ENCODE data around the gene BAHCC1. TPM values are rescaled to one million over a fixed set of nuclear protein-coding genes. Genes with fewer than 3 reads are reported as not detected.

The BAHCC1 gene
- total RNA-seq, 2 donors from 2014 or later = 12.5 to 26.3 TPM

DNA sequence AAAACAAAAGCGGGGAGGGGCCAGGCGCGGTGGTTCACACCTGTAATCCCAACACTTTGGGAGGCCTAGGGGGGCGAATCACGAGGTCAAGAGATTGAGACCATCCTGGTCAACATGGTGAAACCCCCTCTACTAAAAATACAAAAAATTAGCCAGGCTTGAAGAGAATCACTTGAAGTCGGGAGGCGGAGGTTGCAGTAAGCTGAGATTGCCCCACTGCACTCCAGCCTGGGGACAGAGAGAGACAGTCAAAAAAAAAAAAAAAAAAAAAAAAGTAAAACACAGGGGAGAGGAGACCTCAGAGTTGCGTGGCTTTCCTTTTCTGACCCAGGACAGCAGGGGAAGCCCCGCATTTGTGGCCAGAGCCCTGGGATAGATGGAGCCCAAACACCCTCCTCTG is 97.4 kb downstream of the BAHCC1 start:
- Histone ChIP-seq H3K27me3 (no peaks in the 10 kb centered on the region), H3K4me3 (no peak overlapping the region), H3K4me1 (no peaks in the 10 kb centered on the region), H3K9ac (ENCODE audit: low read depth in 2 of 2, low read length in 2 of 2) (no peak overlapping the region), H3K36me3 (no peaks in the 10 kb centered on the region), H3K27ac (no peak overlapping the region), H3K9me3 (no peaks in the 10 kb centered on the region)
- no peak for DNase-seq
- intact Hi-C loops (cut with DNase I) = no loop called here
- TF ChIP-seq, protein P1, sequence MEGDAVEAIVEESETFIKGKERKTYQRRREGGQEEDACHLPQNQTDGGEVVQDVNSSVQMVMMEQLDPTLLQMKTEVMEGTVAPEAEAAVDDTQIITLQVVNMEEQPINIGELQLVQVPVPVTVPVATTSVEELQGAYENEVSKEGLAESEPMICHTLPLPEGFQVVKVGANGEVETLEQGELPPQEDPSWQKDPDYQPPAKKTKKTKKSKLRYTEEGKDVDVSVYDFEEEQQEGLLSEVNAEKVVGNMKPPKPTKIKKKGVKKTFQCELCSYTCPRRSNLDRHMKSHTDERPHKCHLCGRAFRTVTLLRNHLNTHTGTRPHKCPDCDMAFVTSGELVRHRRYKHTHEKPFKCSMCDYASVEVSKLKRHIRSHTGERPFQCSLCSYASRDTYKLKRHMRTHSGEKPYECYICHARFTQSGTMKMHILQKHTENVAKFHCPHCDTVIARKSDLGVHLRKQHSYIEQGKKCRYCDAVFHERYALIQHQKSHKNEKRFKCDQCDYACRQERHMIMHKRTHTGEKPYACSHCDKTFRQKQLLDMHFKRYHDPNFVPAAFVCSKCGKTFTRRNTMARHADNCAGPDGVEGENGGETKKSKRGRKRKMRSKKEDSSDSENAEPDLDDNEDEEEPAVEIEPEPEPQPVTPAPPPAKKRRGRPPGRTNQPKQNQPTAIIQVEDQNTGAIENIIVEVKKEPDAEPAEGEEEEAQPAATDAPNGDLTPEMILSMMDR (IDR thresholded peaks at IDR 0.05) = no peak

DNA sequence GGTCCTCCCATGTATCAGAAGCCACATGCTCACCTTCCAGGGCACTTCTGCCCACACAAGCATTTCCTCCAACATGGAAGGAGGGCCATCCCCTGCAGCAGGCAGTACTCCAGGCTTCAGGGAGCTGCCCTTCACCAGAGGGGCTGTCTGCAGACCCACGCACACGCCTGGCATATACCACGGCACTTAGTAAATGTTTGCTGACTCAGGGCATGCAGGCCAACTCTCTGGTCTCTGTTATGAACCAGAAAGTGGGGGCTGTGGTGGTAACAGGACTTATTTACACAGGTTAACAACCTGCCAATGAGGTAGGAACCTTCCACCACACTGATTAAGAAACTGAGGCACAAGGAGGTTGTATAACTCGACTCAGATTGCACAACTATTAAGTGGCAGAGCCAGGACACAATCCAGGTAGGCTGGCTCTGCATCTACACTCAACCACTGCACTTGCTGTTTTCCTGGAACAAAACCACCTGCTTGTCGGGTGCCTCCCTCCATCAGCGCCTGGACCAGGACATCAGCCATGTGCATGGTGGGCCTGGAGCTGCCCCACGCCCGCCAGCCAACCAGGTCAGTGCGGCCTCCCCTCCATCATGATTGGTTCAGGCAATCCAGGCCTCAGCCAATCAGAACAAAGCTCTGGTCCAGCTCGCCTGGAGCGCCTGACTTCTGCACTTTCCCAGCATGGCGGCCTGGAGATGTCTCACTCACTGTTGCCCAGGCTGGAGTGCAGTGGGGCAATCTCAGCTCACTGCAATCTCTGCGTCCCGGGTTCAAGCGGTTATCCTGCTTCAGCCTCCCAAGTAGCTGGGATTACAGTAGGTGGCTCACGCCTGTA is 98.2 kb downstream of the BAHCC1 start:
- no peak for DNase-seq
- Histone ChIP-seq H3K27me3 (no peaks in the 10 kb centered on the region), H3K9ac (ENCODE audit: low read depth in 2 of 2, low read length in 2 of 2) (no peak overlapping the region), H3K27ac (no peak overlapping the region), H3K4me3 (no peak overlapping the region), H3K4me1 (no peaks in the 10 kb centered on the region), H3K9me3 (no peaks in the 10 kb centered on the region), H3K36me3 (no peaks in the 10 kb centered on the region)
- TF ChIP-seq, protein P1 (IDR thresholded peaks at IDR 0.05) = no peak
- intact Hi-C loops (cut with DNase I) = no loop called here

DNA sequence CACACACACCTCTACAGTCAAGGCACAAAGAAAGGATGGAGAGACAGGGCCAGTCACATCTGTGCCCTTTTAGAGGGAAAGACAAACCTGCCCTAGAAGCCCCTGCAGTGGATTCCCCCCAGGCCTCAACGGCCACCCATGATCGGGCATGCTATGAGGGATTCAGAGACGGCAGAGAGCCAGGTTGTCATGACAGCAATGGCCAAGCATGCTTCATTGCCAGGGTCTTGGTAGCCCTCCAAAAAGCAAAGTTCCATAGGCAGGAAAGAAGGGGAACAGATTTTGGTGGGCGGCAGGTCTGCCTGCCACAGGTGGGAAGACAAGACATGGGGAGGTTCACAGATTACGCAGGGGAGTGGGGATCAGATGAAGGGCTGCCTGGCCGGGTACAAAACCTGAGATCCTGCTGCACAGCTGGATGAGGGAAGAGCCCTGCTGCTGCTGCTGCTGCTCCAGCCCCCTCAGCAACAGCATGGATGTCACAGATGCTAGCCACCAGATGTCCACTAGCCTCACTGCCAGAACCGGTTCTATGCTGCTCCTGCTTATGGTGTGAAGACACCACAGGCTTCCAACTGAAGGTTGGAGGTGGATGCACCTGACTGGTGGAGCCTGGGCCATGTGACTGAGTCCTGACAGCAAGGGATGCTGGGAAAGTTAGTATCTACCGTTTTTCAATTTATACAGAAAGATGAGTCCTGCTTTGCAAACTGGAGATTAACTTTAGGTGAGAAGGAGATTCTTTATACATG is 99.5 kb downstream of the BAHCC1 start:
- no peaks in the 10 kb centered on the region for H3K4me1 ChIP-seq
- no peaks in the 10 kb centered on the region for H3K9me3 ChIP-seq
- H3K9ac ChIP-seq (ENCODE audit: low read depth in 2 of 2, low read length in 2 of 2) = no peak overlapping the region
- H3K36me3 ChIP-seq = no peaks in the 10 kb centered on the region
- no peaks in the 10 kb centered on the region for H3K27me3 ChIP-seq
- H3K27ac ChIP-seq = no peak overlapping the region
- TF ChIP-seq, protein P1 (IDR thresholded peaks at IDR 0.05) = no peak
- intact Hi-C loops (cut with DNase I) = no loop called here
- no peak for DNase-seq
- no peak overlapping the region for H3K4me3 ChIP-seq

DNA sequence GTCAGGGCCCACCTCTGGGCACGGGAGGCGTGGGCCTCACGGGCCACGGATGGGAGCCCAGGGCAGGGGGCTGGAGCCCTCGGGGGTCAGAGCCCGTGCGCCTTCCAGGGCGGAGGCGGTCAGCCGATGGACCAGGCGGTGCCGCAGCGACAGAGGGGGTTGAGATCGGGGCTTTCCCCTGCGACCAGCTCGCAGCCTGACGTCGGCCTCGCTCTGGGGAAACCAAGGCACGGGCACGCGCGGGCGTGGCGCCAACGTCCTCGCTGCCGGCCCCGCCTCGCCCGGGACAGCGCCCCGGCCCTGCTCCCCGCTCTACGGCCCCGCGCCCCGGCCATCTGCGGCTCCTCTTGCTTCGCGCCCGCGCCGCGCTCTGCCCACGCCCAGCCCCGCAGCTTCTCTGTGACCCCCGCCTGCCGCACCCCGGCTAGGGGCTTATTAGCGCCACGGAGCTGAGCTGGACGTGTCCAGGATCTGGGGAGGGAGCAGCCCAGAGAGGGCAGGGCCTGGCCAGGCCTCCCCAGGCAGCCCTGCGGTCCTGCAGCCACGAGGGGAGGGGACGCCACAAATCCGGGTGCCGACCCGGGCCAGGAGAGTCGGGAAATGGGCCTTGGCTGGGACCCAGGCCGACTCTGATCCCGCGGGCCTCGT is 103.8 kb downstream of the BAHCC1 start:
- TF ChIP-seq, protein P1 (IDR thresholded peaks at IDR 0.05) = no peak
- Histone ChIP-seq H3K9ac (ENCODE audit: low read depth in 2 of 2, low read length in 2 of 2) (no peak overlapping the region), H3K36me3 (no peaks in the 10 kb centered on the region), H3K4me3 (no peak overlapping the region), H3K4me1 (no peaks in the 10 kb centered on the region), H3K27me3 (no peaks in the 10 kb centered on the region), H3K9me3 (no peaks in the 10 kb centered on the region), H3K27ac (no peak overlapping the region)
- intact Hi-C loops (cut with DNase I) = no loop called here
- DNase-seq = no peak

DNA sequence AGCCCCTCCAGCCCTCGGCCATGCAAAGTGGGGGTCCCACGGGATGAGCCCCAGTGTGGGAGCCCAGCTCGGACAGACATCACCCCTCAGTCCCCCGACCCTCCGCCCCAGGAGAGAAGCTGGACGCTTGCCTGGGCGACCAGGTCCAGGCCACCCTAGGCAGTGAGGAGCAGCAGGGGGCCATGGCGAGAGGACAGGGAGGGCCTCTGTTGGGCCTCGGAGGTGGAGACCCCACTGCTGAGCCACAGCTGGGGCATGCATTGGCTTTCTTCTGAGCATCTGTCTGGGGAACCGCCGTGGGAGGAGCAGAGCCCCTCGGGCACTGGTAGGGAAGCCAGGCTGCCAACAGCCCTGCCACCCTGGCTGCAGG is 104.3 kb downstream of the BAHCC1 start:
- intact Hi-C loops (cut with DNase I) = no loop called here
- Histone ChIP-seq H3K9me3 (no peaks in the 10 kb centered on the region), H3K27ac (no peak overlapping the region), H3K36me3 (no peaks in the 10 kb centered on the region), H3K4me3 (no peak overlapping the region), H3K4me1 (no peaks in the 10 kb centered on the region), H3K9ac (ENCODE audit: low read depth in 2 of 2, low read length in 2 of 2) (no peak overlapping the region), H3K27me3 (no peaks in the 10 kb centered on the region)
- no peak for DNase-seq
- TF ChIP-seq, protein P1 (IDR thresholded peaks at IDR 0.05) = no peak

Measured in colonic mucosa (tissue), 4 donors.